GM18873 (cell line): Measurements from ENCODE around the gene NARF.
"Not testable (repeated sequence)": the region's sequence is repeated elsewhere in the genome, so short reads cannot be mapped to it uniquely, and the experiment has no call there.

Experiments used
- ATAC-seq: cut with Tn5 transposase; IDR thresholded peaks from one replicate; pipeline ENCODE4 v1.9.1; 2021; ENCODE audit warnings: mild to moderate bottlenecking, moderate library complexity, moderate number of reproducible peaks; ENCODE audit not compliant: unreplicated experiment, low FRiP score

Gene NARF

GRCh38 chr17:82445542-82445941 is 13.0 kb upstream of the NARF start:
- no peak for ATAC-seq

DNA sequence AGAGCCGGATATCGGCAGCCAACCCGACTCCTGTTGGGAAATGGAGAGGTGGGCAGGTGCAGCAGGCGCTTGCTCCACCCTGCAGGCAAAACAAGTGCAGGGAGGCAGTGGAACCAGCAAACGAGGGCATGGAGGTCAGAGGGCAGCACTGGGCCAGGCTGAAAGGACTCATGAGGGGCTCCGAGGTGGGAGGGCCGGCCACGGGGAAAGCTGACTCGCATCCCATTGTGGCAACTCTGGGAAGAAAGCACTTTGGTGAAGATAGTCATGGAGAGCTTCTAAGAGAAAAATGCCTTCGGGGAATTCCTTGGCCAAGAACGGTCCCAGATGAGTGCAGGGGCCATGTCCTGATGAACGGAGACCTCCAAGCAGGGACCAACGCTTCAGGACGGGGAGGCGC is 12.4 kb upstream of the NARF start:
- no peak for ATAC-seq

DNA sequence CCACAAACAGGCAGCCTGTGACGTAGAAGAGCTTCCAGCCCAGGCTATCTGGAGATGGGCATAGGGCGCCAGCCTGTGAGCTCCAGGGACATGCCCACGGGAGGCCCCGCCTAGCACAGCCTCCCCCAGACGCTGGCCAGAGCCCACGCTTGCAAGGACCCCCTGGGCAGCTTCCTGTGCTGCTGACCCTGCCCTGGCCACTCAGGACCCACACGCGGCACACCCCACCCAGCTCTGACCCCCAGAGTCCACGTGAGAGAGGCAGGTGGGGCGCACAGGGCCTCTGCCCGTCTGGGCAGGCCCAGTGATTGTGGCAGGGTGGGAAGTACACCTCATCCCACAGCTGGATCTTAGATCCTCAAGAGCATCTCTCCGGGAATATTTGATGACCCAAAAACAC is 11.9 kb upstream of the NARF start:
- ATAC-seq, result no peak

DNA sequence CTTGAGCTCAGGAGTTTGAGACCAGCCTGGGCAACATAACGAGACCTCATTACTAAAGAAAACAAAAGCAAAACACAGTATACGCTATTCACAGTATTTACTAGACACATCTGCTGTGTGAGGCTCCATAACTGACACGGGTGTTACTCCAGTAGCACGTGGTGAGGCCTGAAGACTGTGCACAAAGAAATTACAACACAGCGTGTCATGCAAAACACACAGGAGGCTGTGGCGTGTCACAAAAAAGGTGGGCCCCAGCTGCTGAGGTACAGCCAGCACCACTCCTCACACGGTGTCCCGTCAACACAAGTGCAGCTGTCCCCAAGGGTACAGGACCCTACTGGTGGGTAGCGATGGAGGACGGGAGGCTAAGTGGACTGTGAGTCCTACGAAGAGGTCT is 10.7 kb upstream of the NARF start:
- no peak for ATAC-seq

DNA sequence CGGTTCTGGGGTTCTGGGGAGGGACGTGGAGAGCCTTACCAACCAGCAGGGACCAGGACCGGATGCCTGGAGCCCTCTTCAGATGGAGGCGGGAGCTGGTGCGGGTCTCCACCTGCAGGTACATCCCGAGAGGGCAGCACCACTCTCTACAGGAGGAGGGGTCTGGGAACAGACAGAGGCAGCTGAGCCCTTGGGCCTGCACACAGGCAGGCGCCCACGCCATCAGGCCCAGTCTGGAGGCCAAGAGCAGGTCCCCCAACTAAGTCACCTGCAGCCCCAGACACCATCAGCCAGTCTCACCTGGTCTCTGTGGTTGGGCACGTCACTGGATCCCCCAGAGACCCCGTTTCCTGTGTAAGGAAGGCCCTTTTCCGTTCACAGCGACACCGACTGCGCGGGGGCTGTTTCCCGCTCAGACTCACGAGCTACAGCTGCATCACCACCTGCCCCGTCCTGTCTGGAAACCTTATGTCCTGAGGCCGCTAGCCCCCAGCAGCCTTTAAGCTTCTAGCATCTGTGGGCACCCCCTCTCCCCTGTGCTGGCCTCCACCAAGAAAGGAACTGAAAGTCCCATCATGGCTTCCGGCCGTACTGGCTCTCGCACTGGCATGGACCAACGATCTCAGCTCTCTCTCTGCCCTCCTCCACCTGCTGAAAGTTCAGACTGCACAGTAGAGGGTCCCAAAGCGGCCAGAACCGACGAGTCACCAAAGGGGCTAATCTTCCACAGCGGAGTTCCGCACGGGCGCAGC is 9.2 kb upstream of the NARF start:
- peak; percentile 51 for ATAC-seq

- no peak for ATAC-seq
Observed at GRCh38 chr17:82449883-82450356, 8.6 kb upstream of the NARF start.

DNA sequence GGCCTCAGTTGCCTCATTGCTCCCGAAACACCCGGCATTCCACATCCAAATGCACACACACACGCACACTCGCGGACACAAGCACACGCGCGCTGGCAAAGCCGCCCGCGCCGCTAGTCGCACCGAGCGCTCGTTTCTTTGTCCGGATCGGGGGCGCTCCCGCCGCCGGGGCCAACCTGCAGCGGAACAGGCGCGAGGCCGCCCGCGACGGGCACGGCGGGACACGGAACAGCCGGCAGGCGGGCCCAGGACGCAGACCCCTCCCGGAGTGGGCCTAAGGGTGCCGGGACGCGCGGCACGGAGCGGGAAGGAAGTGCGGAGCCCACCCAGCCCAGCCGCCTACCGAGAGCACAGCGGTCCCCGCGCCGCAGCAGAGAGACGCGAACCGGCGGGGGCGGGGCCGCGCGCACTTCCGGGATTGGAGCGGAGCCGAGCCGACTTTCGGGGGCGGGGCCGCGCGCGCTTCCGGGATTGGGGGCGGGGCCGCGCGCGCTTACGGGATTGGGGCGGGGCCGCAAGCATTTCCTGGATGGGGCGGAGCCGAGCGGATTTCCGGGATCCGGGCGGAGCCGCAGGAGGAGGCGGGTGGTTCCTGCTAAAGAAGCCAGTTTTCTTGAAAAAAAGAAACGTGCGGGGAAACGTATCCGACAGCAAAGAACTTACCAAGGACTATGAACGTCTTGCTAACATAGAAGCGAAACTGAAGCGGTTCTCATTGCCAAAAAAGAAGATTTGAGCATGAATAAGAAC is 8.0 kb upstream of the NARF start, which contains the start of gene CYBC1:
TSS of gene CYBC1 (minus strand) at position 396 of the 750 bp plus-strand sequence. CDS start 1,498 bp downstream, outside the sequence.
- ATAC-seq, result peak; percentile 39

DNA sequence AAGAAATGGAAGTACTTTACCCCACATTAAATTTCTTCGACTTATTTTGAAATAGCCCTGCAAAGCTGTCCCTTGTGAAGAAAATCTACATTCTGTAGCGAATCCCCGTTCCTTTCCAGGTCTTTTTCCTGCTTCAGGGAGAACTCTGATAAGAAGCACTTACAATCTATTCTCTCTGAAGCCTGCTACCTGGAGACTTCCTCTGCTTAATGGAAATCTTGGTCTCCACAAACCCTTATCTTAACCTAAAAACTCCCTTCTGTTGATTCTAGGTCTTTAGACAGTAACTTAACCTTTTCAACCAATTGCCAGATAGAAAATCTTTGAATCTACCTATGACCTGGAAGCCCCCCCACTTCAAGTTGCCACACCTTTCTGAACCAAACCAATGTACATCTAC is 6.4 kb upstream of the NARF start:
- no peak for ATAC-seq

- ATAC-seq, result not testable (repeated sequence)
Observed at GRCh38 chr17:82453151-82453550, 5.4 kb upstream of the NARF start.

DNA sequence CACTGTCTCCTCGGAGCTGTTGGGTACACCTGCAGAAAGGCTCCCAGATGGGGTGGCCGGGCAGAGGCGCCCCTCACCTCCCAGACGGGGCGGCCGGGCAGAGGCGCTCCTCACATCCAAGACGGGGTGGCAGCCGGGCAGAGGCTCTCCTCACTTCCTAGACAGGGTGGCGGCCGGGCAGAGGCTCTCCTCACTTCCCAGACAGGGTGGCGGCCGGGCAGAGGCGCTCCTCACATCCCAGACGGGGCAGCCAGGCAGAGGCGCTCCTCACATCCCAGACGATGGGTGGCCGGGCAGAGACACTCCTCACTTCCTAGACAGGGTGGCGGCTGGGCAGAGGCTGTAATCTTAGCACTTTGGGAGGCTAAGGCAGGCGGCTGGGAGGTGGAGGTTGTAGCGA is 4.8 kb upstream of the NARF start:
- not testable (repeated sequence) for ATAC-seq

DNA sequence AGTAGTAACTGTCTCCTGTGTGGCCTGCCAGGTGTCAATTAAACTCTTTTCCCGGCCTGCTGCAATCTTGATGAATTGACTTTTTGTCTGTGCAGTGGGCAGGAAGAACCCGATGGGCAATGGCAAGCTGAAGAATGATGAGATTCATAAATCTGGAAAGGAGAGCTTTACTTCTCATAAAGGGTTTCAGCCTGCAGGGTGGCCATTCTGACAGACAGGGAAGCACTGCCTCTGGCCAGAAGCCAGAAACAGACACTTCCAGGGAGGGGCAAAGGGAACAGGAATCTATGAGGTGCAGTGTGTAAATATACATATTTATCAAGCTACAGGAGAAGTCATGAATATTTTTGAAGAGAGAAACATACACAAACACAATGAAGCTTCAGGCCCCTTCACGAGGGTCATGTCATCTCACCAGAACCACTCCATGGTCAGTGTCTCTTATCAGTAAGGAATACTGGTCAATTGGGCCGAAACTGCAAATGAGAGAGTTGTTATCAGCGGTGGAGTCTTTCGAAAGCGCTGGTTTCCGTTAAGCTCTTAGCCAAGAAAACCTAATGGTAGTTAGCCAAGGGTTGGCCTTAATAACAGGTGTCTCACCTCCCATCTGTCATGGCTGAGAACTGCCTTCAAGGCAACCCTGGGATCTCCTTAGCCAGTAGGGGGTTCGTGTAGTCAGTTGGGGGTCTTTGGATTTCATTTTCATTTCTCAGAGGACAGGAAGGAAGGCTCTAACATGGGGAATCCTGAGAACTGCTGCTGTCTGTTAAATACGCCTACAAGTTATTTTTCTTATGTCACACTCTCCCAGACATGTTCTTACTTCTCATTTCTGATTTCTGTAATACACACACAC is 1.2 kb upstream of the NARF start:
- ATAC-seq, result no peak

DNA sequence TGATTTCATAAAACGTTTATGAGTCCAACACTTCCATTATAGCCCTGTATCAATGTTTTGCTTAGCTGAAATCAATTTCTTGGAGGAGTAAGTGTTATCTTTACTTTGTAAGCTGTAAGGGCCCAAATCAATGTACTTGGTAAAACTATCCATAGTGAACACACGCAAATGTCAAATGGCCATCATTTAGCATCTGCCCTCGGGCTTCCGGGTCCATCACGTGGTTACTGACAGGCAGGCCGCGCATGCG is 687 bp upstream of the NARF start:
- ATAC-seq, result no peak

DNA sequence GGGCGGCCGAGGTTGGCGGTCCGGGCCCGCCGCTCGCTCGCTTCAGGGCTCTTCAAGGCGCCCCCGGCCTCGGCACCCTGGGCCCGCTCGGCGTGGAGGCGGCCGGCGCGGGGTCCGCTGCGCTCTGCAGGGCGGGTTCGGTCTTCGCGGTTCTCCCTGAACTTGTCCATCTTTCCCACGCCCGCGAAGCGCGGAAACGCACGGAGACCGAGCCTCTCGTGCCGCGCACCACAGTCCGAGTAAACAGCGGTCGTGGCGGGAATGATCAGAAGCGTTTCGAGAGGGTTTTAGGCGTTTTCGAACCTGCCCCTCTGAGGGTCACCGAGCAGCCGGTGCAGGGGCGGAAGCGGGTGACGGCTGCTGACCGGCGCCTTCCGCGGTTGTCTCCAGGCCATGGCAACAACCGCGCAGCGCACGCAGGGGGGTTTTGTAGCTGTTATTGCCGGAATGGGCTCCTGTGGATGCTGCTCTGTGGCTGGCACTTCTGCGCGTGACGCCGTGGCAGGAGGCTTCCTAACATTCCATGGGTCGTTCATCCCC is 414 bp downstream of the NARF start:
- no peak for ATAC-seq

DNA sequence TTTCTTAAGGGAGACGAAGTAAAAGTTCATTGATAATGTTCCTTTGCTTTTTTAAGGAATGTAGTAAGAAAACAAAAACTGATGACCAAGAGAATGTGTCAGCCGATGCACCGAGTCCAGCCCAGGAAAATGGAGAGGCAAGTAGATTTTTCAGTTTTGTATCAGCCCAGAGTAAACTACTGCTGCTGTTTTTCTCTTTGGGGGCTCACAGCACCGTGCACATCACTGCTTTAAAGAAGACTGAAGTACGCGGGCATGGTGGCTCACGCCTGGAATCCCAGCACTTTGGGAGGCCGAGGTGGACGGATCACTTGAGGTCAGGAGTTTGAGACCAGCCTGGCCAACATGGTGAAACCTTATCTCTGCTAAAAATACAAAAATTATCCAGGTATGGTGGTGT is 1.4 kb downstream of the NARF start:
- not testable (repeated sequence) for ATAC-seq

GRCh38 chr17:82461827-82462524 is 3.4 kb downstream of the NARF start:
- no peak for ATAC-seq

DNA sequence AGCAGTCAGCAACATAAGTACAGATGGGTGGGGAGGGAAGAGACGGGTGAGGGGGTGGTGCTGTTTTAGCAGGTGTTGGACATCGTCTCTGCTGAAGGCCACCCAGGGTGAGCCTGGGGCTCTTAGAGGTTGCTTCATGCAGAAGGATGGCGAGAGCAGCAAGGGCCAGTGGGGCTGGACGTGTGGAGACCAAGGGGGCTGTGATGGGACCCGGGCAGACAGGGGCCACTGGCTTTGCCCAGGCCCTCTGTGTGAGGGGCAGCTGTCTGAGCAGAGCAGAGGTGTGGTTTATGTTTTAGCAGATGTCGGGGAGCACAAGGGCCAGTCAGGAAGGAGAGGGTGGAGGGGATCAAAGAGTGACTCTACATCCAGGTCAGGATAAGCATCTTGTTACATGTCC is 4.8 kb downstream of the NARF start:
- ATAC-seq, result no peak

DNA sequence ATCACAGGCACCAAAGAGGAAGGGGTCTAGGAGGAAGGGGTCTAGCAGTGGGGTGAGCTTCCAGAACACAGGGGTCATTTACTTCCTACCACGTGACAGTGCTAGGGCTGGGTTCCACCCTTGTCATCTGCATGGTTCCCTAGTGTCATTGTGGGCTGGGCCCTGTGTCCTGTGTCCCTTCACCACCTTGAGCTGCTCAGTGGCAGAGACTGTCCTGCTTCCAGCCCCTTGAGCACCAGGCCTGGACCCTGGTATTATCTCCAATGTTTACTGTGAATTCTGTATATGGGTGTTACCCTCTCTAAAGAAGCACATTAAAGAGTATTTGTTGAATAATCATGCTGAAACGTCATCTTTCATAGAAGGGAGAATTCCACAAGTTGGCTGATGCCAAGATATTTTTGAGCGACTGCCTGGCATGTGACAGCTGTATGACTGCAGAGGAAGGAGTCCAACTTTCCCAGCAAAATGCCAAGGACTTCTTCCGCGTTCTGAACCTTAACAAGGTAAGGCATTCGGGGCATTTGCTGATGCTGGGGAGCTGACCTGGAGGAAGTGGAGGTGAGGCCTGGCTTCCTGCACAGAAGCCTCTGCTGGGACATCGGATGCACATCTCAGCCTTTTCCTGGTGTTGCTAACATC is 5.5 kb downstream of the NARF start:
- no peak for ATAC-seq

- ATAC-seq, result no peak
Observed at GRCh38 chr17:82464567-82464929, 6.0 kb downstream of the NARF start.

DNA sequence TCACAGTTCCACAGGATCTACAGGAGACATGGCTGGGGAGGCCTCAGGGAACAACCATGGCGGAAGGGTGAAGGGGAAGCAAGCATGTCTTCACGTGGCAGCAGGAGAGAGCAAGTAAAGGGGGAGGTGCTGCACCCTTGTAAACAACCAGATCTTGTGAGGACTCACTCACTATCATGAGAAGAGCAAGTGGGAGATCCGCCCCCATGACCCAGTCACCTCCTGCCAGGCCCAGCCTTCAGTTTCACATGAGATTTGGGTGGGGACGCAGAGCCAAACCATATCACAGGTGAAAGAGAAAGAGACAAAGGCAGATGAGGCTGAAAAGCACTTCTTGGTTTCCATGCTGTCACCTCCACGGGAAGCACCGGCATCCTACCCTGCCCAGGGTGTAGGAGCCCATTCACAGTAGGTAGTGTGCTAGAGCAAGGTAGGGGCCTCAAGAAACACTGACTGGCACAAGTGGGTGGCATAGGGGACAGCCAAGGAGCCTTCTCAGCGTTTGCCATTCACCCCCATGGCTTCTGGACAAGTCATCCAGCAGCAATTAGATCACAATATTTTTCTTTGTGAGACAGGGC is 6.6 kb downstream of the NARF start:
- ATAC-seq, result no peak

GRCh38 chr17:82468692-82469091 is 10.2 kb downstream of the NARF start:
- ATAC-seq, result no peak
